Thyroid gland (tissue), 4 donors: ENCODE results near the gene SH3BP1.

ENCODE experiments used
- CTCF ChIP-seq, 6 experiments: fragments of 200-600 bp in 3 of 6; fragments of 450-650 bp in 3 of 6; sonication (generic) in 3 of 6; IDR thresholded peaks; one replicate each; pipeline ENCODE4 v1.5.1; 2016 to 2019; ENCODE audit warnings: antibody characterized with exemption in 6 of 6, mild to moderate bottlenecking in 2 of 6, inconsistent platforms in 1 of 6, moderate library complexity in 1 of 6
- POLR2A ChIP-seq, 2 donors: fragments of 450-650 bp; IDR thresholded peaks; one replicate each; pipeline ENCODE4 v1.6.1; 2017; ENCODE audit warnings: antibody characterized with exemption in 2 of 2, mild to moderate bottlenecking in 2 of 2, moderate library complexity in 1 of 2

DNA sequence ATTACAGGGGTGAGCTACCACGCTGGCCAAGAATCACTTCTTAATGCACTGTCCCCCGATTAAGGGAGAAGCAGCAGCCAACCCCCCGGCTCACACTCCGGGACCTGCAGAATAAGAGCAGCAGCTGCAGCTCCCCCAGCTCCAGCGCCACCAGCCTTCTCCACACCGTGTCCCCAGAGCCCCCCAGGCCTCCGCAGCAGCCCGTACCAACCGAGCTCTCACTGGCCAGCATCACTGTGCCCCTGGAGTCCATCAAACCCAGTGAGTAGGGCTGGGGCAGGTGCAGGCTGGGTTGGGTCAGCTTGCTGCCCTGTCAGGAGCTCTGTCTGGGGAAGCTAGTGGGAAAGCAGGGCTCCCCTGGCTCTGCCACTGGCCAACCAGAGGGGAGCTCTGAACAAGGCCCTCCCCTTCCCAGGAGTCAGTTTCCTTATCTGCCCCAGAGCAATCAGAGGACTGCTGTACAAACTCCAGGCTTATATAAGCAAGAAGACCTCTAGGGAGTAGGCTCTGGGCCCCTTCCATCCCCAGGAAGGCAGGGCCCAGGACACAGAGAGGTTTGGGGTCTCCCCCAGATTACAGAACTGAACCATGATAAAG, 8.5 kb upstream of the SH3BP1 start:
- no peak for TF ChIP-seq CTCF (IDR thresholded peaks at IDR 0.05)
- no peak for TF ChIP-seq POLR2A (IDR thresholded peaks at IDR 0.05)
